Fibroblast of upper back skin (primary cell): ENCODE data around the gene KREMEN1.
"Not testable (repeated sequence)": the region's sequence is repeated elsewhere in the genome, so short reads cannot be mapped to it uniquely, and the experiment has no call there.

ENCODE experiments used
- DNase-seq: peaks from one replicate; pipeline ENCODE4 v3.0.0-alpha.2; 2013

Gene KREMEN1

DNA sequence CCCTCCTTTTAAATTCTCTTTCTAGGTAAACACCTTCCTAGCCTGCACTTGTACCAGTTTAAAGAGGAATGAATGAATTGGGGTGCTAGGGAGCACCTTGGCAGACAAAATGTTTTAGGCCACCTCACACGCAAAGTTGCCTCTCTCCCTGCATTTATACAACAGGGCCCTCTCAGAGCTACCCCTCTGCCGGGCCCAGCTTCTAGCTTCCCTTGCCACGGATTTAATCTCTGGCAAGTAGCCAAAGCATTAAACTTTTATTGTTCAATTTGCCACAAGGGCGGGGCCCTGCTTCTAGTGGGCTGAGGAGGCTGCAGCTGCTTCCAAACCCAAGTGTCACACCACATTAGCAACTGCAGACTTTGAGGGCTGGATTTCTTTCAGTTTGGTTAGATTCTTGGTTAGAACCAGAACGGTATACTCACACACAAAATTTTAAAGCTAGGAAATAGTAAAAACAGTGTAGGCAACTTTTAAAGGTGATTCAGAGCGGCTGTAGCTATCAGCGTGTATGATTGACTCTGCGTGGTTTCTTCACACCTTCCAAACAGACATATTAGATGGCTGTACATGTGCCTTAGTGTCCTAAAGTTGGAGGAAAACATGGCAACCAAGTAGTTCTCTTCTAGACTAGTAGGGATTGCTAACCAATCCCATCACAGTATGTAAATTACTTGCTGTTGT lies 6.5 kb downstream of the KREMEN1 start:
- DNase-seq = no peak

DNA sequence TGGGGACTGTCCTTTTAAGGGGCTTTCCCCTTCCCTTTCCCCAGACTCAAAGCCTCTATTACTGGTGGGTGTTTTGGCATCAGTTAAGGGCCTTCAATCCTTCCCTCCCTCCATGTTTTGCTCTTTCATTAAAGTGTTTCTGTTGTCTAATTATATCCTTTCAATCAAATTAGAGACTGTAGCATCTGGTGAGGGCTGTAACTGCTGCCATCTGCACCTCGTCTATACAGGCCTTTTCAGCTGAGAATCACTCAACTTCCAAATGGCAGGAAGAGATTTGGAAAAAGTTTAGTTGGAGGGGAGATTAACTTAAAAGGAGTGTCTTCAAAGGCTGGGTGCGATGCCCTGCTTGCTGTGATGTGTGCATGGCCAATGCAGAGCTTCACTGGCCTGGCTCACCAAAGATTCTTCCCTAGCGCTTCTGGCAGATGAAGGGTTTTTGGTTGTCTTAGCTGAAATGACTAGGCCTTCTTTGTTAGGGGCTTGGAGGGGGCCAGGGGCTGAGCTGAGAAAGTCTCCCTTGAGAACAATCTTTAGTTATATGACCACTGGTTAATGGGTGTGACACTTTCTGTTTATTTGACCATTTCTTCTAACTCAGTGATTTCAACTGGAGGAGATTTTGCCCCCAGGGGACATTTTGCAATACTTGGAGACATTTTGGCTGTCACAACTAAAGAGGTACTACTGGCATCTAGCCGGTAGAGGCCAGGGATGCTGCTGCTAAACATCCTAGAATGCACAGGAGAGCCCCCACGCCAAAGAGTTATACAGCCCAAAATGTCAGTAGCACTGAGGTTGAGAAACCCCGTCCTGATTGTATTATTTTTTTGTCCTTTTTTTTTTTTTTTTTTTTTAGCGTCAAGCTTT lies 7.5 kb downstream of the KREMEN1 start:
- DNase-seq = no peak

DNA sequence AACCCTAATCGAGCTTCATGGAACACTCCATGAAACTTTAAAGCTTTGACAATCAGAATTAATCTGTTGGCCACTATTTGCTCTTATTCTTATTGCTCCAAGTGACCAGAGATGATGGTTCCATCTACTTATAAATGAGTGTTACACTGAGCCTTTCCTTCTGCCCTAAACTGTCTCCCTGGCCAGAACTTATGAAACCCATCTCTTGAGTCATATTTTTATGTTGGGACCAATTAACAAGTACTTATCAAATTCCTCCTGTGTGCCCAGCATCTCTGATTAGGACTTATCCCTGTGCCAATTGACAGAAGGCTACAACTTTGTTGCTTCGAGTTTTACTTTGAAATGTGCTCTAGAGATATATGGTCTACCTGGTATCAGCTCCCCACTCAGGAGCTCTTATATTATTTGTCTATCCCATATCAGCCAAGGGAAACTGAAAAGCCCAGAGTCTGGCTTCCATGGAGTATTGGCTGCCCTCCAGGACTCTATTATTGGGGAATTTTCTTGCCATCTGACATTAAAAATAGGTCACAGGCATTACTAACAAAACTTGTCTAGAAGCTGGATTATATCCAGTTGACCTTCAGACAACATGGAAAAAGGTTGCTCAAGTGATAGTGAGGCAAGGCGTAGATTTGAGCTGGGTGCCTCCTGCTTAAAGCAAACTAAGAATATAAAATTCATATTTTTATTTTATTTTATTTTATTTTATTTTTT lies 8.8 kb downstream of the KREMEN1 start:
- DNase-seq = no peak

DNA sequence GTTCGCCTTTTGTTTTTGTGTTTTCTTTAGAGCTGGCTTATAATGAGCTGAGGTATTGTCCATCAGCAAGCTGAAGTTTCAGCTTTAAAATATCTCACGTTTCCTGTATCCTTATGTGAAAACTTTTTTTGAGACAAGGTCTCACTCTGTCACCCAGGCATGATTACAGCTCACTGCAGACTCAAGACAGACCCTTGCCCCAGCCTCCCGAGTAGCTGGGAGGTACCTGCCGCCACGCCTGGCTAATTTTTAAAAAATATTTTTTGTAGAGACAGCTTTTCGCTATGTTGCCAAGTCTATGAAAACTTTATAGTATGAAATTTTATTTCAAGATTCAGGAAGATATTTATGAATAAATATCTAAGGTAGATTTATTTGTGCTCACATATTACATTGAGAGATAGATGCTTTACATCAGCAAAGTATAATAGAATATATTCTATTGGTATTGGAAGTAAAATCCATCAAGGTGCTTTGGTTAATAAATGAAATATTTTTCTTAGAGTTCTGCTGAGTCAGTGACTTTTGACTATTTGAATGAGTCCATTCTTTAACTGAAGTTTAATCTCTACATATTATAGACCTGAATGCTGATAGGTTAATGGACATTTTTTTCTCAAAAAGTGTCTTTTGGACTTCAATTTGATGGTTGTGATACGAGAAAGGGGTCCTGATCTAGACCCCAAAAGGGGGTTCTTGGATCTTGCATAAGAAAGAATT lies 10.2 kb downstream of the KREMEN1 start:
- DNase-seq = no peak

DNA sequence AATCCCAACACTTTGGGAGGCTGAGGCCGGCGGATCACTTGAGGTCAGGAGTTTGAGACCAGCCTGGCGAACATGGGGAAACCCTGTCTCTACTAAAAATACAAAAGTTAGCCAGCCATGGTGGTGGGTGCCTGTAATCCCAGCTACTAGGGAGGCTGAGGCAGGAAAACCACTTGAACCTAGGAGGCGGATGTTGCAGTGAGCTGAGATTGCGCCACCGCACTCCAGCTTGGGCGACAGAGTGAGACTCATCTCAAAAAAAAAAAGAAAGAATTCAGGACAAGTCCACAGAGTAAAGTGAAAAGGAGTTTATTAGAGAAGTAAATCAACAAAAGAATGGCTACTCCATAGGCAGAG lies 10.7 kb downstream of the KREMEN1 start:
- DNase-seq = not testable (repeated sequence)

DNA sequence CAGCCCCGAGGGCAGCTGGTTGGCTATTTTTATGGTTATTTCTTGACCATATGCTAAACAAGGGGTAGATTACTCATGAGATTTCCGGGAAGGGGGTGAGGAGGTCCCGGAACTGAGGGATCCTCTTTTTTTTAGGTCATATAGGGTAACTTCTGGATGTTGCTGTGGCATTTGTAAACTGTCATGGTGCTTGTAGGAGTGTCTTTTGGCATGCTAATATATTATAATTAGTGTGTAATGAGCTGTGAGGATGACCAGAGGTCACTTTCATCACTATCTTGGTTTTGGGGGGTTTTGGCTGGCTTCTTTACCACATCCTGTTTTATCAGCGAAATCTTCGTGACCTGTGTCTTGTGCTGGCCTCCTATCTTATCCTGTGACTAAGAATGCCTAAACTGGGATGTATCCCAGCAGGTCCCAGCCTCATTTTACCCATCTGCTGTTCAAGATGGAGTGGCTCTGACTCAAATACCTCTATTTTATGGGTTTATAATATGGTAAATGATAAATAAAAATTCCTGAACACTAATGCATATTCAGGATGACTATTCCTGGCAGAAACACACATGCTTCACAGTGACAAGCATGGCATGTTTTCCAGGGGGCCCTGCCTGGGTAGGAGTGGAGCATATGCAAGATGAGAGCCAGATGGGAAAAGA lies 11.2 kb downstream of the KREMEN1 start:
- DNase-seq = no peak

DNA sequence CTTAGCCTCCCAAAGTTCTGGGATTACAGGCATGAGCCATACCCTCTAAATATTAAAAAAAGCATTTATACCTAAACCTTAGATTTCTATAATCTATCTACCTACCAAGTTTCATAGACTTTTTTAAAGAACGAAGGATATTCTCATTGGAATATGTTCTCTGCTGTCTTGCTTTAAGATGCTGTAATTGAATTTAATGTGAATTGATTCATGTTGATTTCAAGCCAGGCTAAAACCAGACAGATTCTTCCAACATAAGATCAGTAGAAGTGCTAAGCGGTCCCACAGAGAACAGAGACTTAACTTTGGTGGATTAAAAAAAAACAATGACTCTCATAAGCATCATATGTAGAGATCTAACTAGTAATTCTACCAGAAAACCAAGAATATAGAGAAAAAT lies 14.2 kb downstream of the KREMEN1 start:
- no peak for DNase-seq

DNA sequence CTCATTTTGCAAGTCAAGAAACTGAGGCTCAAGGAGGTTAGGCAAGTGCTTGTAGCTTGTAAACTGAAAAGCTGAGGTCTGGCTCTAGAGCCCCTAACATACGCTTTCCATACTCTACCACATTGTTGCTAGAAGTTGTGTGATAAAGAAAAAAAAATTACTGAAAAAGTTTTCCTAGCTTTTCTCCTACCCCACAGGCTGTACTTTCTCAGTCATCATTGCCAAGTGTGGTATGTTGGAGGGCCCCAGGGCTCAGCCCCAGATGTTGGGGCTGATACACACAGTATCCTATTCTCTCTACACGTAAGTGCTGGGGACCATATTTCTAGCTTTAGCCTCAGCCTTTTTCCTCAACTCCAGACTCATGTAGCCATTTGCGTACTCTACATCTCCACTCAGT lies 16.0 kb downstream of the KREMEN1 start:
- DNase-seq = no peak

DNA sequence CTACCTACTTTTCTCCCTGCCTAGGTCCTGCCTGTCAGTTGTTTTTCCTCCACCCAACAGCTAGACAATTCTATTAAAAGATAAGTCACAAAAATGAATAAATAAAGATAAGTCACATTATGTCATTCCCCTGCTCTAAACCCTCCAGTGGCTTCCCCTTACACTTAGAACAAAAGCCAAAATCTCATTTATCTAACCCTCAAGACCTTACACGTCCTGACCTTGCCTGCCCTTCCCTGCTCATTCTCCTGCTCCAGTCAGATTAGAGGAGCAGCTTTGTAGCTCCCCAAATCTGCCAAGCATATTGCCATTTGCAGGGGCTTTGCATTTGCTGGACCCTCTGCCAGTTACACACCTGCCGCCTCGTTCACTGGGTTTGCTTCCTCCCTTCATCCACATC lies 16.7 kb downstream of the KREMEN1 start:
- no peak for DNase-seq

DNA sequence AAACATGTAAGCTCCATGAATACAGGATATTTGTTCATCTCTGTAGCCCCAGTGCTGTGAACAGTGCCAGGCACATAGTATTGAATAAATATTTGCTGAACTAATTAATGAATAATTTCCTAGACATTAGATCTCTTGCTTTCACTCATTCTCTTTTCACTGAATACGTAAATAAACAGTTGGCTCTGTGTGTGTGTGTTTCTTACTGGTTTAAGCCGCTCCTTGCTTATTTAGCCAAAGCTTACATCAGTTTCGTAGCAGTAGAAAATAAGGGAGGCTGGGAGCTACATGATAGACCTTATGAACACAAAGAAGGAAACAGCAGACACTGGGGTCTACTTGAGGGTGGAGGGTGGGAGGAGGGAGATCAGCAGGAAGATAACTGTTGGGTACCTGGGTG lies 17.2 kb downstream of the KREMEN1 start:
- no peak for DNase-seq

DNA sequence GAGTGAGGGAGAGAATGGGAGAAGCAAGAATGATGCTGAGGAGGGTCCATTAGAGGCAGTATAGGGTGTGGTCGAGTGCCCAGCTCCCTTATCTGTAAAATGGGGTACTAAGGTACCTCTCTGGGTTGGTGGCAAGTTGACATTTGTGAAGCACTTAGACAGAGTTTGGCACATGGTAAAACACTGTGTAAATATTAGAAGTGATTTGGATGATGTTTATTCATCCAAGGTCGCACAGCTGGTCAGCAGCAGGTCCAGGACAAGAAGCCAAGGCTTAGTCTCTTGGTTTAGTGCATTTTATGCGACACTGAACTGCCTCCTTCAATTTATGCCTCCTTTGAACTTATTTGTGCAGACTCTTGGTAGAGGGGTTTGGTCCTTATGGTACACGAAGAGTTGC lies 19.4 kb downstream of the KREMEN1 start:
- no peak for DNase-seq

DNA sequence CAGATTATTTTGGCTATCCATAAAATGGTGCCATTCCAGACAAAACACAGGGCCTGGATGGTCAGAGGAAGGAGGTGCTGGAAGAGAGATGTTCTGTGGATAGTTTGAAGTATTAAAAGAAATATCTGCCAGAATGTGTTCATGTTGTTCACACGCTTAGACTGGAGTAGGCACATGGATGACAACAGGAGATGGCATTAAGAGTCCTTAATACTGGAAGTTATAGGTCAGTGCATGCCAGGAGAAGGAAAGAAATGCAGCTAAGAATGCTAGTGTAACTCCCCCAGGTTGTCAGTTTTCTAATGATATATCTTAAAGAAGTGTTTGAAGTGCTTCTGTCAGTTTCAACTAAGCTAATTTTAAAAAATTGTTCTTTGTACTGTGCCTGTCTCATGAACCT lies 20.2 kb downstream of the KREMEN1 start:
- peak; percentile 28 for DNase-seq

DNA sequence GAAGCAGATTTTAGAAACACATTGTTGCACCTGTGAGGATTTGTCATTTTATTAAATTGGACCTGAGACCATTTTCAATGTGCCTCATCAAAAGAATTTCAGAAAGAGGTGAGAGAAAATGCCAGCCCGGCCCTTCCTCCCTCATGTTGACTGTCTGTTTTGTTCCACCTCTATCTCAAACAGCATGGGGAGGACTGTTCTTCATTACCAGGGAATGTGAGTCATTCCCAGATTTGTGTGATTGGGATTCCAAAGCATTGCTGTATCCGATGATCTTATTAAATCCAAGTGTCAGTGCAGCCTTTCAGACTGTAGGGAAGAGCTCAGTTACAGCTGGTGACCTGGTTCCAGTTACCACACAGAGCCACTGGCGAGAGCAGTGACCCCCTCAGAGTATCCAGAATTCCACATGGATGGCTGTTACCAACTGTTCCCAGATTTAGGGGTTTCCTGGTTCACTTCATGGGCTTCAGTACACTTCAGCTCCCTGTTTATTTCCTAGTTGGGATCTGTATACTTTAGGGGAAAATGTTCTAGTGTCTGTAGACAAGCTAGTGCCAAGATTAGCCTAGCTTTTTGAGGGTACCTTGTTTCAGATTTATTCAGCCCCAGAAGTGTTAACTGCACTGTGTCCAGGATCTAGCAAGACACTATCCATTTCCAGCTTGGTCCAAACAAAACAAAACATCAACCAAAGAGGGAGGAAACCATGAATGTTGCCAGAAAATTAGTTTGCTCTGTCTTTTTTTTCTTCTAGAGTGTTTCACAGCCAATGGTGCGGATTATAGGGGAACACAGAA lies 20.9 kb downstream of the KREMEN1 start:
- peak; percentile 92 for DNase-seq

DNA sequence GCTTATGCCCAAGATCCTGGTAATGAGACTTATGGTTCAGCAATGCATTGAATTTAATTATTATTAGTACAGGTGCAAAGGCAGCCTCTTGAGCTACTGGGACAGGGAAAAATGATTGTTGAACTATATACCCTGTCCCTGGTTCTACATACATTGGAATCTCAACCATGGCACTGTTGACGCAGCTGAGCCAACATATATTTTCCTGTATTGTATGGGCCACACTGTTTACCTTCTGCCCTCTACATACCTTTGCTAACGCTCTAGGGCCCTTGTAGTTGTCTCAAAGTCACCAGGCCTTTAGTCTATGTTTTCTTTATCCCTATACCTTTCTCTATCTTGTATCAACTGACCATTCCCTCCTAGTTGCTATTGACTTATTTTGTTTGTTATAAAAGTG lies 22.6 kb downstream of the KREMEN1 start:
- DNase-seq = no peak

DNA sequence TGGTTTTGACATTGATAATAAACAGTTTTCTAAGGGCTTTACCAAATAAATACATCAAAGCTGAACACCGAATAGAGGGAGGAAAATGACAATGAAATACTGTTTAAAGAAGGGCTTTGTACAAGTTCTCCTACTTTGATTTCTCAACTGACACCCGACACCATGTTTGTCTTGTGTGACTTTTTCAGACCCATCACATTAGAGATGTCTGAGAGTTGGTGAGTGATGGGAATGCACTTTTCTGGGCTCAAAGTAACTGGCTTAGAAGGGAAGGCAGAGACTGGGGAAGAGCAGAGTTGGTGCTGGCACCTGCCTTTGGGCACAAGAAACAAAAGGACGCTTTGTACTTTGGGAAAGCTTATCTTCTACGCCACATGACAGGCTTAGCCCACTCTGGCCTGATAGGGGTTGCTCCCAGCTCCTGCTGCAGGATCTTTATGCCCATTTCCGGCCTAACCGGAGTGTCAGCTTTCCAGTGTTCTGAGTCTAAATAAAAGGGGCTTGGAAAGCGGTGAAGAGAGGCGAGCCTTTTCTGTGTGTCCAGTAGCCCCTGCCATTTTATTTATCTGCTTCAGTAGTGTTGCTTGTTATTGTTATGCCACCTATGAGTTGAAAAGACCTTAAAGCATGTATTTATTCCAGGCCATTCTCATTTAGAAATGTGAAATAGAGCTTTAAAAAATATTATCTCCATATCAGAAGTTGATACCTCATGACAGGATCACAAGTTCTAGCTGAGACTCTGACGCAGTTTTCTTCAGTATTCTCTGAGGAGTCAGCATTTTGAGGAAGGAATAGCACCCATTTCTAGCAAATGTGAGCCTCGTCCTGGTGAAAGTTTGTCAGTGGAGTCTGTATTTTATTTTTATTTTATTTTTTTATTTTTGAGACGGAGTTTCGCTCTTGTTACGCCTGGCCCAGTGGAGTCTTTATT lies 24.2 kb downstream of the KREMEN1 start:
- peak; percentile 25 for DNase-seq

DNA sequence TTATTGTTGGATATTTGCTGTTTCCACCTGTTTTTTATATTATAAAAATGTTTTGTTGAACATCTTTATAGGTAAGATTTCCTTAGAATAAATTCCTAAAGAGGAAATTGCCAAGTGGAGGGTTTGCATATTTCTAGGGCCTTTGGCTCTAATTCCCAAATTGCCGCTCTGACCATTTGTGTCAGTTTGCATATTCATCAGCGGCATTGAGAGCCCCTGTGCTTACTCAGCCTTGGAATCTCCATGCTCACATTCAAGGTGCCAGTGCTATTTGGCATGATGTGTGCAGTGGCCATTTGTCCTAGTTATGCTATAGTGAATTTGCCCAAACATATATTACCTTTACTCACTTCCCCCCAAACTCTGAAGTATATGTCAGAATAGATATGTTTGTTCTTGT lies 25.5 kb downstream of the KREMEN1 start:
- no peak for DNase-seq

DNA sequence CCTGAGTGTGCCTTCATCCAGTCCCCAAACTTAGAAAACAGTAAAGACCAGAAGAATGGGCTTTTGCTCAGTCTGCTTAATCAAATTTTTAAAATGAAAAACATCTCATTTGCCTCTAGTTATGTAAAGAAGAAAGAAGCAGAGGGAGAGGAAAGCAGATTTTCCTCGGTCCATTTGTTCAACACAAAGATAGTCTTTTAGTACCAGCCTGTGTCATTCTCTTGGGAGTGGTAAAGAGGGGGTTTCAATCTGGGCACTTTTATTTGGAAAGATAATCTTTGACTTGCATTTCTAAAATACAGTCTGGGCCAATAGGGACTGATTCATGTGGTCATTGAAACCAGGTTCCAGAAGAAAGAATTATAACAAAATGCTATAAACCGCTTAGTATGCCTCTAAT lies 29.5 kb downstream of the KREMEN1 start:
- DNase-seq = no peak

DNA sequence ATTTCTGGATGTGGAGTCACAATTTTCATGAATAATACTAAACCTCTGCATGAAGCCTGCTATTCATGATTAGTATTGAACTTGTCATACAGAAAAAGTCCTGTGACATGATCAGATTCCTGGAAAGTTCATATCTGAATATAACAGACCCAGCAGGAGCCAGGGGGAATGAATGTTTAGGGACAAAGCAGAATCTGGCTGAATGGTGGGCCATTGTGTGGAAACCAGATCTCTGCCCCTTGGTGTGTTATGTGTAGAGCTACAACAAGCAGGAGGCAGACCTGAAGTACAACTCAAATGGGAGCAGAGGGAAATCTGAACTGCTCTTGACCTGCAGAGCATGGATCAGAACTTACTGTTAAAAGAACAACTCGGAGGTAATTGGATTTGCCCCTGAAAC lies 30.3 kb downstream of the KREMEN1 start:
- DNase-seq = no peak

DNA sequence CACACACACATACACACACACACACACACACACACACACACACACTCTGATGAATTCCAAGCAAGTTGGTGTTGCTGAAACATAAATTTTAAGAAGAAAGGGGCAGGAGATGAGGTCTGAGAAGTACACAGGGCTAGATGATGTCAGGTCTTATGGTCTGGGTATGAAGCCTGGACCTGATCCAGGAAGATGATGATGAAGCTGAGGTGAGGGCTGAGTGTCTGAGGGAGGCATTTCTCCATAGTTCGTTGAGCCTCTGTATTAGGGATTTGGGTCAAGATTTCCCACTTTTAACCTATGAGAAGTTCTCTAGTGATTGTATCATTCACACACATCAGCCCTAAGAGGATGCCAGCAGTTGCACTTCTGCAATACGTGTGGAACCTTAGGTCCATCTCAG lies 32.6 kb downstream of the KREMEN1 start:
- peak; percentile 18 for DNase-seq

DNA sequence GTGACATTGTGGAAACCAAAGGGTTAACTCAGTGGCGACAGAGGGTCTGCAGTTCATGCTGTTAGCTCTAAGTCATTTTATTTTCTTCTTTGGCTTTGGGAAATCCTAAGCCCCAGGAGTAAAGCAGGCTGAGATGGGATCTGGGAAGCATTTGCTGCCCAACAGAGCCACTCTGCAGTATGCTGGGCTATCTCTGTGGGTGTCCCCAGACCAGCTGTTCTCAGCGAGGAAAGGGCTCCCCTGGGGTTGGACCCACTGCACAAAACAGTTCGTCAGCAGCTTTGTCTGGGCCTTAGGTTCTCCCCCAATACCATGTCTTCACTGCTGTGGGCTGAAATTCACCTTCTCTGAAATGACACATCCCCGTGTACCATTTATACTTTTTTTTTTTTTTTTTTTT lies 34.0 kb downstream of the KREMEN1 start:
- DNase-seq = no peak

DNA sequence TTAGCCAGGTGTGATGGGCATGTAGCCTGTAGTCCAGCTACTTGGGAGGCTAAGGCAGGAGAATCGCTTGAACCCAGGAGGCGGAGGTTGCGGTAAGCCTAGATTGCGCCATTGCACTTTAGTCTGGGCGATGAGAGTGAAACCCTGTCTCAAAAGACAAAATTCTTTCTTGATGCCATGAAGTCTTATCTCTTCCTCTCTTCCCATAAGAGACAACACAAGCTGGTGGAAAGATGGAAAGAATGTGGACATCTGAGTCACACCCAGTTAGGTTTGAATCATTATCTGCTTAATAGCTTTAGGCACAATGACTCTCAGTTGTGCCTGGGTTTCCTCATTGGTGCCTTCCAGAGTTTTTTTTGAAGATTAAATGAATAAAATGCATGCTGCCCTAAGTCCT lies 35.3 kb downstream of the KREMEN1 start:
- peak; percentile 28 for DNase-seq
